Ovary (tissue), 1 donor: ENCODE data around the gene KCNIP3.

Experiments used
- EP300 ChIP-seq: sonication (generic); formaldehyde crosslinking; IDR thresholded peaks from one replicate; pipeline ENCODE4 v1.6.1; 2017; ENCODE audit warnings: antibody characterized with exemption
- POLR2A ChIP-seq: fragments of 450-650 bp; IDR thresholded peaks from one replicate; pipeline ENCODE4 v1.6.1; 2017; ENCODE audit warnings: antibody characterized with exemption, mild to moderate bottlenecking, moderate library complexity

DNA sequence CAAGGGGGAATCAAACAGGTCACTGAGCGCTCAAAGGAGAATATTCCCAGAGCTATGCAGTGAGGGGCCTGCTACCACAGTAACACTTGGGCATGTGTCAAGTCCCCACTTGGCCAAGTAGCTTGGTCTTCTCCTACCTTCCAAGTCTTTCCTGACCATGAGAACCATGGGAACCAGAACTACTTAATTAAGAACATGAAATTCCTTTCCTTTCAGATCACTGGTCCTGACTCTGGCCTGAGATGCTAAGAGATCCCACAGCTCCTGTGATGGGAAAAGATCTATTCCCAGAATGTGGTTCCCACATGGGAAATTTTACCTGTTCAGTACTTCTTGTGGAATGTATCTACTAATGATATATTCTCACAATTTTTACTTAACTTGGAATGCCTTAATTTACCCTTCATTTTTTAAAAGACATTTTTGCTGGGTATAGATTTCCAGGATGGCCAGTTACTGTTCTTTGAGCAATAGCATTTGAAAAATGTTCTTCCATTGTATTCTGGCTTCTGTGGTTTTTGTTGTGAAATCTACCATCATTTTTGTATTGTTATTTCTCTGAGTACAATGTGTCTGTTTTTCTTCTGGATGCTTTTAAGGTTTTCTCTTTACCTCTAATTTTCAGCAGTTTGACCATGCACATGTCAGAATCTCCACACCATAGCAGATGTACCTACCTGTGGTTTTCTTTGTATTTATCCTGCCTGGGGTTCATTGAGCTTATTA is 37.9 kb downstream of the KCNIP3 start:
- TF ChIP-seq POLR2A = no peak
- TF ChIP-seq EP300 = no peak
